ENCODE measurements around the gene ACIN1.
"Not testable (repeated sequence)": the region's sequence is repeated elsewhere in the genome, so short reads cannot be mapped to it uniquely, and the experiment has no call there.

The ACIN1 gene

GRCh38 chr14:23018107-23018506 is 76.8 kb downstream of the ACIN1 start:
- DNase-seq (ENCODE audit: low read depth in 2 of 2): no peak

GRCh38 chr14:23017091-23017490 is 77.8 kb downstream of the ACIN1 start:
- no peak for DNase-seq (ENCODE audit: low read depth in 2 of 2)

- DNase-seq (ENCODE audit: low read depth in 2 of 2): no peak
Measured at GRCh38 chr14:23015618-23016017, 79.3 kb downstream of the ACIN1 start.

- DNase-seq (ENCODE audit: low read depth in 2 of 2): not testable (repeated sequence)
Measured at GRCh38 chr14:23013749-23014054, 81.2 kb downstream of the ACIN1 start.

- no peak for DNase-seq (ENCODE audit: low read depth in 2 of 2)
Measured at GRCh38 chr14:23013054-23013748, 81.7 kb downstream of the ACIN1 start.

GRCh38 chr14:23009939-23010726 is 84.8 kb downstream of the ACIN1 start, which contains the start of gene C14orf93:
TSS of gene C14orf93 (minus strand) at chr14:23010143. CDS start at chr14:22999023, 11,120 bp downstream.
- peak; percentile 72 to 74 for DNase-seq (ENCODE audit: low read depth in 2 of 2)

- no peak for DNase-seq (ENCODE audit: low read depth in 2 of 2)
Measured at GRCh38 chr14:23009483-23009938, 85.4 kb downstream of the ACIN1 start.

- no peak for DNase-seq (ENCODE audit: low read depth in 2 of 2)
Measured at GRCh38 chr14:23008831-23009230, 86.1 kb downstream of the ACIN1 start.
